Ovary (tissue), 9 donors: Measurements from ENCODE around the gene RGS9. TPM values are rescaled to one million over a fixed set of nuclear protein-coding genes. Genes with fewer than 3 reads are reported as not detected.

Source experiments
- DNase-seq, 5 donors: peaks; one replicate each; pipeline ENCODE4 v3.0.0-alpha.2; 2019 to 2020
- H3K27ac ChIP-seq, 2 donors: fragments of 200-600 bp; one replicate each; pipeline versions ENCODE4 v1.5.1 to v1.8.0; 2019 to 2022
- H3K27me3 ChIP-seq: fragments of 200-600 bp; one replicate; pipeline ENCODE4 v1.8.0; 2022
- H3K36me3 ChIP-seq: fragments of 200-600 bp; sonication (generic); one replicate; pipeline ENCODE4 v1.5.1; 2019
- H3K4me1 ChIP-seq: one replicate; pipeline ENCODE4 v1.8.1; 2013; ENCODE audit warnings: mild to moderate bottlenecking, moderate library complexity; ENCODE audit not compliant: insufficient read depth
- H3K4me3 ChIP-seq: fragments of 200-600 bp; sonication (generic); one replicate; pipeline ENCODE4 v1.5.1; 2017
- H3K9me3 ChIP-seq, 2 donors: fragments of 200-600 bp in 1 of 2; sonication (generic) in 1 of 2; one replicate each; pipeline versions ENCODE4 v1.5.1 to v1.8.1; 2013 to 2019; ENCODE audit warnings: mild to moderate bottlenecking in 1 of 2, moderate library complexity in 1 of 2
- CTCF ChIP-seq, 3 donors: fragments of 450-650 bp in 2 of 3; fragments of 200-600 bp in 1 of 3; IDR thresholded peaks; one replicate each; pipeline versions ENCODE4 v1.5.1 to v1.8.0; 2016 to 2022; ENCODE audit warnings: antibody characterized with exemption in 3 of 3, mild to moderate bottlenecking in 1 of 3
- EP300 ChIP-seq: sonication (generic); formaldehyde crosslinking; IDR thresholded peaks from one replicate; pipeline ENCODE4 v1.6.1; 2017; ENCODE audit warnings: antibody characterized with exemption
- POLR2A ChIP-seq: fragments of 450-650 bp; IDR thresholded peaks from one replicate; pipeline ENCODE4 v1.6.1; 2017; ENCODE audit warnings: antibody characterized with exemption, mild to moderate bottlenecking, moderate library complexity
- whole genome bisulfite sequencing, 3 donors: extraction: QIAGEN DNeasy Blood & Tissue Kit in 1 of 3; methylation state at CpG; one replicate each; pipeline versions ENCODE4 v1.1.5 to v1.1.7; 2013 to 2017; 5-methylcytosine and 5-hydroxymethylcytosine counted together
- intact Hi-C, 4 donors: fragments of 100-400 bp; cut with DNase I; formaldehyde crosslinking; loops; one replicate each; pipeline versions ENCODE4 v1.11.0 to v1.15.1; 2022 to 2023
- polyA plus RNA-seq, 2 donors: library from polyadenylated mRNA; stranded (reverse); fragments of 200-250 nt in 1 of 2; fragments of 350-450 nt in 1 of 2; fragmentation: Illumina TruSeq in 1 of 2; extraction: RNeasy Lipid Tissue Mini Kit (QIAGEN cat#74804) in 1 of 2; gene quantifications; one replicate each; pipeline ENCODE4 v1.2.3, GENCODE V29; 2013 to 2014
- total RNA-seq, 7 donors: library from RNA; depleted of rRNA in 2 of 7; stranded (reverse); fragments of >200 nt in 2 of 7; fragmentation: NEBNext Ultra II Directional in 3 of 7; extraction: Animal tissue kit (Norgen Biotek cat#: 25700) in 3 of 7; gene quantifications; one replicate each; pipeline versions ENCODE4 v1.1.0 to v1.2.4, GENCODE V29; 2016 to 2023
- donor health status: DM: no; HTN: no; CAD: no; lungs with moderate emphysema.
- donor health status: DM: no; HTN: no; CAD: no.
- donor health status: Bipolar disorder and iron deficiency.
- donor health status: DM: yes; HTN: yes; CAD: no.
- donor health status: DM: no; HTN: no; CAD: no.
- donor health status: DM: yes; HTN: yes; CAD: no.

RGS9 gene
- total and polyA plus RNA-seq, 9 donors, result 5.3 to 15.7 (median 9.1) TPM

- intact Hi-C loops, result no loop called here
- Histone ChIP-seq H3K9me3 (no peaks in the 10 kb centered on the region), H3K36me3 (no peaks in the 10 kb centered on the region), H3K4me3 (no peak overlapping the region), H3K27ac (no peak overlapping the region), H3K4me1 (no peaks in the 10 kb centered on the region), H3K27me3 (no peaks in the 10 kb centered on the region)
- DNase-seq, result no peak
- WGBS, 3 donors, result 65 to 69% (median 65%) methylated on average over 4 of the region's 4 CpGs
- no peak for TF ChIP-seq EP300
- TF ChIP-seq CTCF (IDR thresholded peaks at IDR 0.05), result no peak
- TF ChIP-seq POLR2A, result no peak
These were observed 124.0 kb downstream of the RGS9 start for GRCh38 chr17:65261152-65261551.

- intact Hi-C loops, result no loop called here
- TF ChIP-seq POLR2A (no peak), EP300 (no peak), CTCF (IDR thresholded peaks at IDR 0.05) (no peak)
- 70 to 75% (median 73%) methylated on average over 8 of the region's 8 CpGs for WGBS, 3 donors
- no peaks in the 10 kb centered on the region for H3K27me3 ChIP-seq
- DNase-seq, result no peak
- no peaks in the 10 kb centered on the region for H3K36me3 ChIP-seq
- no peak overlapping the region for H3K27ac ChIP-seq
- no peaks in the 10 kb centered on the region for H3K9me3 ChIP-seq
- H3K4me3 ChIP-seq, result no peak overlapping the region
- no peaks in the 10 kb centered on the region for H3K4me1 ChIP-seq
These were observed 124.8 kb downstream of the RGS9 start for GRCh38 chr17:65261682-65262636.

- H3K4me1 ChIP-seq, result no peaks in the 10 kb centered on the region
- intact Hi-C loops, result no loop called here
- no peaks in the 10 kb centered on the region for H3K36me3 ChIP-seq
- no peak for DNase-seq
- no peaks in the 10 kb centered on the region for H3K27me3 ChIP-seq
- H3K4me3 ChIP-seq, result no peak overlapping the region
- TF ChIP-seq EP300, result no peak
- no peak for TF ChIP-seq POLR2A
- no peak for TF ChIP-seq CTCF (IDR thresholded peaks at IDR 0.05)
- H3K9me3 ChIP-seq, result no peaks in the 10 kb centered on the region
- H3K27ac ChIP-seq, result no peak overlapping the region
These were observed 128.1 kb downstream of the RGS9 start for GRCh38 chr17:65265276-65265675.

- intact Hi-C loops, result no loop called here
- 91 to 95% (median 91%) methylated on average over 2 of the region's 2 CpGs for WGBS, 3 donors
- H3K4me1 ChIP-seq, result no peaks in the 10 kb centered on the region
- DNase-seq, result no peak
- no peak overlapping the region for H3K4me3 ChIP-seq
- no peak overlapping the region for H3K27ac ChIP-seq
- no peaks in the 10 kb centered on the region for H3K27me3 ChIP-seq
- H3K36me3 ChIP-seq, result no peaks in the 10 kb centered on the region
- H3K9me3 ChIP-seq, result no peaks in the 10 kb centered on the region
- TF ChIP-seq CTCF (IDR thresholded peaks at IDR 0.05) (no peak), POLR2A (no peak), EP300 (no peak)
These were observed 131.7 kb downstream of the RGS9 start for GRCh38 chr17:65268832-65269231.
